Stimulated activated CD8-positive, alpha-beta memory T cell treated with anti-CD3 and anti-CD28 coated beads, Interleukin-12 subunit alpha, Interleukin-12 subunit beta, amount 100 ng/mL, for 24 hours (primary cell): Measurements from ENCODE around the gene GGT5.
"Not testable (repeated sequence)": the region's sequence is repeated elsewhere in the genome, so short reads cannot be mapped to it uniquely, and the experiment has no call there.

ENCODE experiments used
- DNase-seq: peaks from one replicate; pipeline ENCODE4 v3.0.0-alpha.2; 2020; ENCODE audit errors: extremely low read depth

Gene GGT5

DNA sequence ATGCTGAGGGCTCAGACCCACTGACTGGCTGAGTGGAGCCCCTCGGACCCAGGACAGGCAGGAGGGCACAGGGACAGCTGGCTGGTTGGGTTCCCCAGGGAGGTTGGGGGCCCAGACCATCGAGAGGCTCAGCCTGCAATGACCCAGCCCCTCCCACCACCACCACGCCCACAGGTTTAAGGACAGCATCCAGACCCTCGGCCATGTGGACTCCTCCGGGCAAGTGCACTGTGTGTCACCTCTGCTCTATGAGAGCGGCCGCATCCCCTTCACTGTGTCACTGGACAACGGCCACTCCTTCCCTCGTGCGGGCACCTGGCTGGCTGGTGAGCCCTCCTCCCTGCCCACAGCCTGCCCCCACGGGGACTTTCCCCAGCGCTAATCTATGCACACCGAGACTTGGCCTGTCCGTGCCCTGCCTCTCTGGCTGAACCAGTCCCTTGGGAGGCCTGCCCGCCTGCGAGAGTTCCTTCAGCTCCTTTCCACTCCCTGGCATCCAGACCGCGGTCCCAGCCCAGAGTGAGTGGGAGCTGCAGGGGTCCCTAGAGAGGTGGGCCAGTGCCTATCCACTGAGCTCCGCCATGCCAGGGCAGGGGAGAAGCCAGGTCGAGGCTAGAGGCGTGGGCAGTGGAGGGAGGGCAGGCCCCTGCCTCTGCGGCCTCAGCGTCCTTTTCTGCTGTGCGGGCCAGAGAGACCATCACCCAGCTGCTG is 61.4 kb downstream of the GGT5 start:
- no peak for DNase-seq

DNA sequence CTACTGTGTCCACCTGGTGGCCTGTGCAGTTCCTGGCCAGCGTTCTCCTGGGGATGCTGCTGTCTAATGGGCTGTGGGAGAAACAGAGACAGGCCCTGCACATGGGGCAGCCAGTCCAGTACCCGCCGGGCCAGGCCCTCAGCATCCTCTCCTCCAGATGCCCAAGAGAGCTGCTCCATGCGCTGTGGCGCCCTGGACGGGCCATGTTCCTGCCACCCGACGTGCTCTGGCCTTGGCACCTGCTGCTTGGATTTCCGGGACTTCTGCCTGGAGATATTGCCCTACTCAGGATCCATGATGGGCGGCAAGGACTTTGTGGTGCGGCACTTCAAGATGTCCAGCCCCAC is 62.0 kb downstream of the GGT5 start:
- not testable (repeated sequence) for DNase-seq

DNA sequence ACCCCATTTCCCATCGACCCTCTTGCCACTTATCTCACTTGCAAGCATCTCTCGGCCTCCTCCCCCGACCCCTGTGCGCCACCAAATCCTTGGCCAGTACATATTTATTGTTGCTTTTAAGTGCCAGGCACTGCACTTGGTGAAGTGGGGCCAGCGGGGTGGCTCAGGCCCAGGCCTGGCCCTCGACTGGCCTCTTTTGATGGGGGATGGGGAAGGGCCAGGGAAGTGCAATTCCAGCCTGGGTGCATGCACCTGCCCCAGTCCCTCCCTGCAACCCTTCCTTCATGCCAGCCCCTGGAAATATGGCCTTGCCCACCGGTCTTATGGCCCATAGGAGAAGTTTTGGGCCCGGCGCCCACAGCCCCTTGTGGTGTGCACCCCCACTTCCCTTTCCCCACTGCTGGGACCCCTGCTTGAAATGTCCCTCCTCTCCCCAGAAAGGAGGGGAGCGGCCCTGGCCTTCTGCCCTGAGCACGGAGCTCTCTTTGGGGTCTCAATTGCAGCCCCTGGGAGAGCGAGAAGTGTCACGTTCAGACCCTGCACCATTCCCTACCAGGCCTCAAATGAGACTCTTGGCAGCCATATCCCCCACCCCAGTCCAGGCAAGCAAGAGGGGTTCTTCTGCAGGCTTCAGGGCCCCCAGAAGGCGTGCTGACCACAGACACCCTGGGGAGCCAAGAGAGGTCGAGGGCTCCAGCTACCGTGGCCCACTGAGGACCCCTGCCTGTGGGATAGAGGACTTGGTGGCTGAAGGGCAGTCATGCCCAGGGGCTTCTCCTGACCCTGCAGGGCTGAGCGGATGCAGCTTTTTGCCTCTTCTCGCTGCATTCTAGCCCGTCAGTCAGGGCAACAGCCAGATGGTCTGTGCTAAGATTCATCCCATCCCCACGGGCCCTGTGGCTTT is 62.6 kb downstream of the GGT5 start:
- DNase-seq, result no peak

DNA sequence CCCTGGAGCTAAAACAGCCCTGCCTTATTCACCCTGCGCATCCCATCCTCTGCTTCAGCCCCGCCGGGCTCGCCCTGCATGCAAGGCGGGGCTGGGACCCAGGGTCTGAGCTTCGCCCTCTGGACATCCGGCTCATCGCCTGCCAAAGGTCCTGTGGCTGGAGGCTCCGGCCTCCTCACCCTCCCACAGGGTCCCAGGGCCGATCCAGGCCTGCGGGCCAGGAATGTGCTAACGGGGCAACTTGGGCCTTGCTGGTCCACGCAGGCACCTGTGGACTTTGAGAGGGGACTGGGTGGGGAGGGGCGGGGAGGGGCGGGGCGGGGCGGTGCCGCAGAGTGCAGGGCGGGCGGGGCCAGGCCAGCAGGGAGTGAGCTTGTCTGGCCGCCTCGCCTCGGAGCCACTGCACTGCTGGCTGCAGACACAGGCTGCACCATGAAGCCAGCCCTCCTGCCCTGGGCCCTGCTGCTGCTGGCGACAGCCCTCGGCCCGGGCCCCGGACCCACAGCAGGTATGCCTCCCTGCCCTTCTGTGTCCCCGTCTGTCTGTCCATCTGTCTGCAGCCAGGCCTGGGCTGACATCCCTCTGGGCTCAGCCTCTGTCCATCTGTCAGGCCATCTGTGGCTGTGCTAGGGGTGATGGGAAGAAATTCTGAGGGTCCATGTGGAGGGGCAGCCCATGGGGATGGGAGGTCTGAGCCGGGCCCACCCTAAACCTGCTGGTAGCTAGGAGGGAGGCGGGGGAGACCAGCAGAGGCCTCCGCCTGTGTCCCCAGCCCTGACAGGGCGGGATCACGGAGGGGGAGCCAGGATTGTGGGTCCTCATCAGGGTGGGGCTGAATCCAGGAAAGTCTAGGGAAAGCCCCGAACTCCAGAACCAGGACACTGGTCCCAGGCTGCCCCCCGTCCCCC is 63.5 kb downstream of the GGT5 start, which contains the start of gene SUSD2:
Gene SUSD2 (plus strand): TSS at position 400 of the 908 bp plus-strand sequence. CDS start 33 bp downstream, at position 433.
- no peak for DNase-seq

DNA sequence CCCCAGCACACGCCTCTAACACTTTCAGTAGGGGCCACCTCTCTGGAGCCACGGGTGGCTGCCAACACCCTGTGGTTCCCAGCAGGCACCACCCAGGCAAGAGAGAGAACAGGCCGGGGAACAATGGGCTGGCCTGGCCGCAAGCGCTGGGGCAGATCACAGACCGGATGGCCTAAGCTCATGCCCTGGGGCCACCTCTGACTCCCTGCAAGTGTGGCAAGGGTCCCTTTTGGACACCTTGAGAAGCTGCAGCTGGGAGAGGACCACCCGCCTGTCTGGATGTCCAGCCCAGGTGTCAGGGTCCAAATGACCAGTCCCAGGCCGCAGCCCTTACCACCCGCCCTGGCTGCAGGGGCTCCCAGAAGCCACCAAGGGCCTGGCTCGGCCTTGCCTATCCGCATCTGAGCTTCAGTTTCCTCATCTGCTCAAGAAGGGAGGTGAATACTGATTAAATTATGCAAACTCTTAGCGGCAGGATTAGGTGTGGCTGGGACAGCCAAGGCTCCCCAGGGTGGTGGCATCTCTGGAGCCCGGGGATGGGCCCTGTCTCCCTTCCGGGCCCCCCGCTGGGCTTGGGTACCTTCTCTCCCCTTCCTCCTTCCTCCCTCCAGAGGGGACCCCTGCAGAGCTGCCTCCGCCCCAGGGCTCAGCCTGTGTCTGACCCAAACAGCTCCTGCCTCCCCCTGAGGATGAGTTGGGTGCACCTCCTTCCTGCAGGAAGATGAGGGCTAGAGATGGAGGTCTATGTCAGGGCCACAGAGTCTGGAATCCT is 64.4 kb downstream of the GGT5 start:
- DNase-seq, result no peak

DNA sequence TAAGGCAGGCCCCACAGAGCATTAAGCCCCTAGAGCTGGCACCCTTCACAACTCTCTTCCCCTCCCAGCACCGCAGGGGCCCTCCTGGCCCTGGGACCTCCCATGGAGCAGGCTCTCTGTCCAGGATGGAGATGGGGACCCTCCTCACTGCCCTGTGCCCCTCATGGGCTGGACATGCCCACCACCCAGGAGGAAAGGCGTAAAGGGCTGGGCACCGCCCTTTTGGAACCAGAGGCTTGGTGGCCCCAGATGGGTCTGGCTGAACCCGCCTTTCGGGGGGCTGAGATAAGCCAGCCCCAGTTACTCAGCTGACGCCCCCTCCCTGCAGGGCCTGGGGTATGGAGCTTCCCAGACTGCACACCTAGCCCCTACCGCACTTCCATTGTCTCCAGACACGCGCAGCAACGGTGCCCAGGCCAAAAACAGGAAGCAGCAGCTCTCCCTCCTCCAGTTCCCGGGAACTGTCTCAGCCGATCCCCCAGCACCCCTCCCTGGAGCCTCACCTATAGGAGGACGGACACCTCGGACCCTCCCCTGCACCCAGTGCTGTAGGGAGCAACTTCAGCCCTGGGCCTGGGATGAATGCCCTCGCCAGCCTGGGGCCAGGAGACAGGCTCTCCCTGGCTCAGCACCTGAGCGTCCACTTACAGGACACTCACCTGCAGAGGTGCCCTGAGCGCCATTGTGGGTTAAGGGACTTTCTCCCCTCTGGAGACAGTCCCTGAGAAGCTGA is 65.2 kb downstream of the GGT5 start:
- no peak for DNase-seq

DNA sequence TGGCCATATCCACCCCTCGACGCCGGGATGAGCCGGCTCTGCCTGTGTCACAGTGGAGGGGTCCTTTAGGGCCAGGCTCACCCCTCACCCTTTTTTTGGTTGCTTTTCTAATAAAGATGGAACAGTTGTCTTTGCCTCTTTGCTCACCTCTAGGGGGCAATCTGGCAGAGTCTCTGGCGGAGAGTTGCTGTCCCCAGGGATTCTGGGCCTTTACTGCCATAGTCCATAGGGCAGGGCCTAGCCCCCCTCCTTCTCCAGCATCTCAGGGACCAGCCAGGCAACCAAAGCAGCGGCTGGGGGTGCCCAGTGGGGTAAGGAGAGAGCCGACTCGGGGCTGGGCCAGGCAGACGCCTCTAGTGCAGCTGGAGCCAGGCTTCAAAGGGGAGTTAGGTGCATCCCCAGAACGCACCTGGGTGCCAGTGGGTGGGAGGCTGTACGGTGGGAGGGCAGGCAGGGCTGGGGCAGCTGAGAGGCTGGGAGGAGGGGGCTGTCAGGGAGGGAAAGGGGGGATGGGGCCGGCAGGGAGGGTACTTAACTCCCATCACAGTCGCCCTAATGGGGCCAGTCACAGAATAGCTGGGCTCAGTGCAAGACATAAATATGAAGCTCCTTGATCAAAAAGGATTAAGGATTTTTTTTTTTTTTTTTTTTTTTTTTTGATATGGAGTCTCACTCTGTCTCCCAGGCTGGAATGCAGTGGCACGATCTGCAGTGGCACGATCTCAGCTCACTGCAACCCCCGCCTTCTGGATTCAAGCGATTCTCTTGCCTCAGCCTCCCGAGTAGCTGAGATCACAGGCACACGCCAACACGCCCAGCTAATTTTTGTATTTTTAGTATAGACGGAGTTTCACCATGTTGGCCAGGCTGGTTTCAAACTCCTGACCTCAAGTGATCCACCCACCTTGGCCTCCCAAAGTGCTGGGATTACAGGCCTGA is 66.1 kb downstream of the GGT5 start:
- no peak for DNase-seq

DNA sequence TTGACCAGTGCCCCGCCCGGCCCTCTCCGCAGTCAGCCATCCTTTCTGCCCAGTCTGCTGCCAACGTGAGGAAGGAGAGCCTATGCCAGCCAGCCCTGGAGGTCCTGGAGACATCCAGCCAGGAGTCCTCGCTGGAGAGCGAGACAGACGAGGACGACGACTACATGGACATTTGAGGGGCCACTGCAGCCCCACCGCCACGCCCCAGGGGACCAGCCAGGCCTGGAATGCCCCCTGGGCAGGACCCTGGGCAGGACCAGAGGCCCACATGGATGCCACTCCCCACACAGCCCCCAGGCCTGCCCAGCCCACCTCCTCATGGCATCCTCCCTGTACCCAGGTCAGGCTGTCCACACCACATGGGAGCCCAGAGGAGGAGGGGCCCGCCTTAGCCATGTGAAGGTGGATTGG is 66.9 kb downstream of the GGT5 start:
- DNase-seq, result no peak

DNA sequence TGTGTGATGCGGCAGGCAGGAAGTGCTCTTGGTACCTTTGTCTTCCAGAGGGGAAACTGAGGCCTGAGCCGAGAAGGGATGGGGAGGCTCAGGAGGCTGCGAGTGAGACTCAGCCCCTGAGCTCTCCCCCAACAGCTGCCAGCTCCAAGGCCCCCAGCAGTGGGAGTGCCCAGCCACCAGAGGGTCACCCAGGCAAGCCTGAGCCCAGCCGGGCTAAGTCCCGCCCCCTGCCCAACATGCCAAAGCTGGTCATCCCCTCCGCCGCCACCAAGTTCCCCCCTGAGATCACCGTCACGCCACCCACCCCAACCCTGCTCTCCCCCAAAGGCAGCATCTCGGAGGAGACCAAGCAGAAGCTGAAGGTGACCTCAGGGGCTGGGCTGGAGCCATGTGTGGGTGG is 67.4 kb downstream of the GGT5 start:
- no peak for DNase-seq

DNA sequence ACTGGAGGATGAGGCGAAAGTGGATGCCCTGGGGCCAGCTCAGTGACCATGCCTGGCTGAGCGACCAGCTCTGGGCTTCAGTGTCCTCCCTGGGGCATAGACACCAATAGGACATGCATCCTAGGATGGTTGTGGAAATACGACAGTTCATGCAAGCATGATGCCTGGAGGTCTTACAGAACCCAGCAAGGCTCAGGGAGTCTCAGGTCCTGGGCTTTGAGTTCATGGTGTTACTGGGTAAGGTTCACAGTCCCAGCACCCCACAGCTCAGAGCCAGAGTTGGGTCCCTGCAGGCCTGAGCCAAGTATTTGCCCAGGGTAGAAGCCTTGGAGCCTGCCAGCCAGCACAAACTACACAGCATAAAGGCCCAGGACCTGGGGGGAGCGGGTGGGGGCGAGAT is 67.8 kb downstream of the GGT5 start:
- no peak for DNase-seq

DNA sequence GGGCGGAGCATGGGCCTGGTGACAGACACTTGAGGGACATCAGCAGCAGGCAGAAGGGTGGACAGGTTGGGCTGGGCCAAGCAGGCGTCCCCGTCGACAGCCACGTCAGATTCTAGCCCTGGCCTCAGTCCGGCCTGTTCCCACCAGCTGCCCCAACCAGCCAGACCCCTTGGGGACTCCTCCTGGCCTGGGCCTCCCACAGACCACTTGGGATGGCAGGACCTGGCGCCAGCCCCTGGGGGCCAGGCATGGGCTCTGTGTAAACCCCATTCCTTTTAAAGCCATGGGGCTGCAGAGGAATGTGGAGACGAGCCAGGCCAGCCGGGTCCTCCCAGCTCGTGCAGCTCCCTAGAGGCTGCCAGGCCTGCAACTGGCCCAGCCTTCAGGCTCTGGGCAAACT is 68.3 kb downstream of the GGT5 start:
- DNase-seq, result no peak

DNA sequence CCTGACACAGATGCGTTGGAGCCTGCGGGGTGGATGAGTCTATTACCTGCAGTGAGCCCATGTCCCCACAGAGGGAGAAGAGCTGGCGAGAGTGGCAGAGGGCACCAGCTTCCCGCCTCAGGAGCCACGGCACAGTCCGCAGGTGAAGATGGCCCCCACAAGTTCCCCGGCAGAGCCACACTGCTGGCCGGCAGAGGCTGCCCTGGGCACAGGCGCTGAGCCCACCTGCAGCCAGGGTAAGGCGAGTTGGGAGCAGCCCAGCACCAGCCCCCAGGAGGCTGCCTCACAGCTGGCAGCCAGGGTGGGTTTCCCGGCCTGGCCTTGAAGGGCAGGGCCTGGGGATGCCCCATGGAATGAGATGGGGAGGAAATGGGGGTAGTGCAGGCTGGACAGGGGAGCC is 68.8 kb downstream of the GGT5 start:
- DNase-seq, result no peak

DNA sequence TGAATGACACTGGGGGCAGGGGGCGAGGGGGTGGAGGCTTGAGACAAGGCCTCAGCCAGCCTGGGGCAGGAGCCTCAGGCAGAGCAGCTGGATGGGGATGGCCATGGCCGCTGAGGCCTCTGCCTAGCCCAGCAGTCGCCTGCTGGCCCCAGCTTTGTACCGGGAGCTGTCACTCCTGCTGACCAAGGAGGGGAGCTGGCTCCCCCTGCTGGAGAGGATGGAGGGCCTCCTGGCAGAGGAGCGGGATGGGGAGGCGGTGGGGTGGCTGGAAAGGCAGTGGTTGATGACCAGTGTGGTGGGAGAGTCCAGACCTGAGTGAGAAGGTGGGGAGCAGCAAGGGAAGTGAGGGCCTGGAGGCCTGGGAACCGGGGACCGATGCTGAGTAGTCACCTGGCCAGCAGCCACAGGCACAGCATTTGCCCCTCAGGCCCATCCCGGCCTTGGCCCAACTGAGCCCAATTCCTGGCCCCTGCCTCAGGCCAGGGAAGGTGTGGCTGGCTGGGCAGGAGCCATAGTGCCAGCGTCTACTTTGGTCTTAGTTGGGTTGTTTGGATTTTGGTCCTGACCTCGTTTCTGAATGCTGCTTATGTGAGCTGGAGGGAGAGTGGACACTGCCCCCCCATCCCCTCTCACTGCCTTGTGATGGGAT is 69.6 kb downstream of the GGT5 start:
- no peak for DNase-seq

DNA sequence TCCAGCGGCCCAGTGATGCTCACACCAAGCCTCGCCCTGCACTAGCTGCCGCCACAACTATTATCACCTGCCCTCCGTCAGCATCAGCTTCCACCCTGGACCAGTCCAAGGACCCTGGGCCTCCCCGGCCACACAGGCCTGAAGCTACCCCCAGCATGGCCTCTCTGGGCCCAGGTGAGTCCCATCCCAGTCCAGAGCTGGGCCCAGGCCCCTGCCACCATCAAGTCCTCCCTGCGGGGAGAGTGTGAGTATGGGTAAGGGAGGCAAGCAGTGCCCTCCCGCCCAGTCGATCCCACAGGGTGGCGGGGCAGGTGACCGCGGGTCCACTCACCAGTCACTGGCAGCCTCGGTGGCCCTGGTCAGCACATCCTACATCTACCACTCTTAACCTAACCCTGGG is 73.1 kb downstream of the GGT5 start:
- no peak for DNase-seq

DNA sequence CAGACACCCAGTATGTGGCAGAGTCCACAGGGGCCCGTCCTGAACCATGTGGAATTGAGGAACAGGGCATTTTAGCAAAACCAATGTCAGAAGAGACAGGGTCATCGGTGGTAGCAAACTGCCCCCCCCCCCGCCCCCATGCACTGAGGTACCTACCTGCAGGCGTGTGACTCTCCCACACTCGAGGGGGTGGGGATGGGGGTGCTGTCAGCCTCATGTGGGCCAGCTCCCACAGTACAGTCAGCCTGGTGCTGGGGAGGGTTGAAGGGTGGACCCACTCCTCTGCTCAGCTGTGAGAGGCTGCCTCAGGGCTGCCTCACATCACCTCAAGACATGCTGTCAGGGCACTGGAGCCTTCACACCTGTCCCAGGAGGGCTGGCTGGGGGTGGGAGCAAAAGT is 74.2 kb downstream of the GGT5 start:
- DNase-seq, result no peak

DNA sequence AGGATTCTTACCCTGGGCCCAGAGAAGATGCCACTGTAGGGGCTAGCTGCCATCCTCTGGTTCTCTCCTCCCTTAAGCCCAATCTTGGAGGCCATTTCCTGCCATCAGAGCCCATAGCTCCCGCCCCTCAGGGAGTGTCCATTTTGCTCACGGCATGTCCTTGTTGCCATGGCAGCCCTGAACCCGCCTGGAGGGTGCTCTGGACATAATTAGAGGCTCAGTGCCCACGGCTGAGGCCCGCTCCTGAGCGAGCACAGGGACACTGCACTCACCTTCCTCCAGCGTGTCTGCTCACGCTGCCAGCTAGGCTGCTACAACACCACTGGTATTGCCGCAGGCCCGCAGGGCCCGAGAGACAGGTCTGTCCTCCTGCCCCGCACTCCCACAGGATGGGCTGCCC is 74.7 kb downstream of the GGT5 start:
- DNase-seq, result no peak
